Measurements from ENCODE around the gene UPK1B. TPM values are rescaled to one million over a fixed set of nuclear protein-coding genes. Genes with fewer than 3 reads are reported as not detected.

UPK1B gene
- total and polyA plus RNA-seq, 8 donors = 0.46 to 61.1 (median 2.3) TPM; not detected in 4

DNA sequence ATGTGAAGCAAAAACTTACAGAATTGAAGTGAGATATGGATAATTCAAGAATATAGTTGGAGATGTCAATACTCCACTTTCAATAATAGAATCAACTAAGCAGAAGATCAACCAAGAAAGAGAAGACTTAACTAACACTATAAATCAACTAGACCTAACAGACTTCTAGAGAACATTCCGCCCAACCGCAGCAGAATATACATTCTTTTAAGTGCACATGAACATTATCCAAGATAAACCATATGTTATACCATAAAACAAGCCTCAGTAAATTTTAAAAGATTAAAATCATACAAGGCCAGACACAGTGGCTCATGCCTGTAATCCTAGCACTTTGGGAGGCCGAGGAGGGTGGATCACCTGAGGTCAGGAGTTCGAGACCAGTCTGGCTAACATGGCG is 32.9 kb upstream of the UPK1B start:
- TF ChIP-seq EP300 (IDR thresholded peaks at IDR 0.05) (no peak), POLR2A (IDR thresholded peaks at IDR 0.05) (no peak), POLR2AphosphoS5 (IDR thresholded peaks at IDR 0.05) (no peak)
- TF ChIP-seq, protein P1, sequence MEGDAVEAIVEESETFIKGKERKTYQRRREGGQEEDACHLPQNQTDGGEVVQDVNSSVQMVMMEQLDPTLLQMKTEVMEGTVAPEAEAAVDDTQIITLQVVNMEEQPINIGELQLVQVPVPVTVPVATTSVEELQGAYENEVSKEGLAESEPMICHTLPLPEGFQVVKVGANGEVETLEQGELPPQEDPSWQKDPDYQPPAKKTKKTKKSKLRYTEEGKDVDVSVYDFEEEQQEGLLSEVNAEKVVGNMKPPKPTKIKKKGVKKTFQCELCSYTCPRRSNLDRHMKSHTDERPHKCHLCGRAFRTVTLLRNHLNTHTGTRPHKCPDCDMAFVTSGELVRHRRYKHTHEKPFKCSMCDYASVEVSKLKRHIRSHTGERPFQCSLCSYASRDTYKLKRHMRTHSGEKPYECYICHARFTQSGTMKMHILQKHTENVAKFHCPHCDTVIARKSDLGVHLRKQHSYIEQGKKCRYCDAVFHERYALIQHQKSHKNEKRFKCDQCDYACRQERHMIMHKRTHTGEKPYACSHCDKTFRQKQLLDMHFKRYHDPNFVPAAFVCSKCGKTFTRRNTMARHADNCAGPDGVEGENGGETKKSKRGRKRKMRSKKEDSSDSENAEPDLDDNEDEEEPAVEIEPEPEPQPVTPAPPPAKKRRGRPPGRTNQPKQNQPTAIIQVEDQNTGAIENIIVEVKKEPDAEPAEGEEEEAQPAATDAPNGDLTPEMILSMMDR (IDR thresholded peaks at IDR 0.05) = no peak
- Histone ChIP-seq H3K4me3 (no peak overlapping the region), H3K4me1 (no peaks in the 10 kb centered on the region), H3K36me3 (no peaks in the 10 kb centered on the region), H3K27ac (no peak overlapping the region), H3K9me3 (no peaks in the 10 kb centered on the region), H3K27me3 (no peaks in the 10 kb centered on the region)
- intact Hi-C loops (cut with DNase I; ENCODE audit: low total_unique reads) = no loop called here
- DNase-seq = no peak
- 79 to 94% (median 91%) methylated on average over 5 of the region's 5 CpGs for WGBS, 5 donors

DNA sequence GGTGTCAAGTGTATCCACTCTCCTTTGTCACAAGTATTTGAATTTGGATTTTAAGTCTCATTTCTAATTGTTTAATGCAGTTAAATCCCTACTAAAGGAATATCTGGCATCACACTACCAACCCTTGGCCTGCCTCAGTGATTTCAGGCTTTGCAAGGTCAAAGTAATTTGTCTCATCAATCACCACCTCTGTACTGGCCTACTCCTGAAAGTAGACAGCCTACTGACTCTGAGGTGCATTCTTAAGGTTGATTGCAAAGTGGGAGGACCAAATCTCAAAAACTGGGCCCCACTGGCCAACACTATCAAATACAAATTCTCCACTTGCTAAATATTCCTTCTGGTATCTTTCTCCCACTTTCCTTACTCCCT is 28.3 kb upstream of the UPK1B start:
- no peak for DNase-seq
- H3K9me3 ChIP-seq = no peaks in the 10 kb centered on the region
- intact Hi-C loops (cut with DNase I; ENCODE audit: low total_unique reads) = no loop called here
- no peaks in the 10 kb centered on the region for H3K4me1 ChIP-seq
- TF ChIP-seq, protein P1 (IDR thresholded peaks at IDR 0.05) = no peak
- TF ChIP-seq POLR2A (IDR thresholded peaks at IDR 0.05) = no peak
- H3K36me3 ChIP-seq = no peaks in the 10 kb centered on the region
- no peaks in the 10 kb centered on the region for H3K27me3 ChIP-seq
- H3K27ac ChIP-seq = no peak overlapping the region
- no peak overlapping the region for H3K4me3 ChIP-seq

DNA sequence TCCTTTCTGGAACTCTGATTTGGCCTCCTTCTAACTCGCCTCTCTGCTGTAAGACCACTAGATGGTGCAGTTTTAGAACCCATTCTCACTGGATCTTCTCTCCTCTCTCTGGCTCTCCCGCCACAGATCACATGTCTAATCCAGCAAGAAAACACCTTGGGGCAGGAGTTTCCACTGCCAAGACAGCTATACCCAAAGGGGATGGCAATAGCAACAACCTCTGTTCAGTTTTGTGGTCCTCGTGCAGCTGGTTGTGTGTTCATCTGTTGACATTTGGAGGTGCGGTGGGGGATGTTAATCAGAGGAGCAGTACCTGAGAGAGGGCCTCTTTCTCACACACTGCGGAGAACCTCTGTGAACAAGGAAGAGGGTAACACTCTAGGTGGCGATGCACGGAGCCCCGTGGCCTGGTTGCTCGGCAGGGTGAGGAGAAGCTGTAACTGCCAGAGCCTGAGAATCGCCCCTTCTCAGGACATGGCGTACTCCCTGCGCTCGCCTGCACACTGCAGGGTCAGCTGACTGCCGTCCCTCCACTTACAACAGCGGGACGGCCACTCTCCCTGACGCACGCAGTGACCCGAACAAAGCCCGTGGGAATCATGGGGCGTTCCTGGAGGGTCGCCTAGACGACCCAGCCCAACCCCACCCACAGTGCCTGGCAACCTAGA is 27.8 kb upstream of the UPK1B start, which contains the start of gene TEX55:
TEX55 (plus strand) TSS at position 666 of the 668 bp plus-strand sequence. CDS start 25 bp downstream, outside the sequence.
- DNase-seq = peak in 1 of 2 donors; percentile 73
- 73 to 79% (median 76%) methylated on average over 18 to 23 of the region's 23 CpGs for WGBS, 5 donors
- no peak for TF ChIP-seq EP300 (IDR thresholded peaks at IDR 0.05)
- TF ChIP-seq, protein P1 (IDR thresholded peaks at IDR 0.05) = peak in 4 of 7 experiments; percentile 33 to 57 (median 48)
- TF ChIP-seq POLR2AphosphoS5 (IDR thresholded peaks at IDR 0.05) = peak in 1 of 3 donors; percentile 55
- TF ChIP-seq POLR2A (IDR thresholded peaks at IDR 0.05) = no peak
- H3K27me3 ChIP-seq = no peaks in the 10 kb centered on the region
- no peaks in the 10 kb centered on the region for H3K4me1 ChIP-seq
- intact Hi-C loops (cut with DNase I; ENCODE audit: low total_unique reads) = no loop called here
- no peaks in the 10 kb centered on the region for H3K36me3 ChIP-seq
- H3K9me3 ChIP-seq = no peaks in the 10 kb centered on the region
- no peak within 1 kb of the TSS for H3K4me3 ChIP-seq
- H3K27ac ChIP-seq = no peak within 1 kb of the TSS

DNA sequence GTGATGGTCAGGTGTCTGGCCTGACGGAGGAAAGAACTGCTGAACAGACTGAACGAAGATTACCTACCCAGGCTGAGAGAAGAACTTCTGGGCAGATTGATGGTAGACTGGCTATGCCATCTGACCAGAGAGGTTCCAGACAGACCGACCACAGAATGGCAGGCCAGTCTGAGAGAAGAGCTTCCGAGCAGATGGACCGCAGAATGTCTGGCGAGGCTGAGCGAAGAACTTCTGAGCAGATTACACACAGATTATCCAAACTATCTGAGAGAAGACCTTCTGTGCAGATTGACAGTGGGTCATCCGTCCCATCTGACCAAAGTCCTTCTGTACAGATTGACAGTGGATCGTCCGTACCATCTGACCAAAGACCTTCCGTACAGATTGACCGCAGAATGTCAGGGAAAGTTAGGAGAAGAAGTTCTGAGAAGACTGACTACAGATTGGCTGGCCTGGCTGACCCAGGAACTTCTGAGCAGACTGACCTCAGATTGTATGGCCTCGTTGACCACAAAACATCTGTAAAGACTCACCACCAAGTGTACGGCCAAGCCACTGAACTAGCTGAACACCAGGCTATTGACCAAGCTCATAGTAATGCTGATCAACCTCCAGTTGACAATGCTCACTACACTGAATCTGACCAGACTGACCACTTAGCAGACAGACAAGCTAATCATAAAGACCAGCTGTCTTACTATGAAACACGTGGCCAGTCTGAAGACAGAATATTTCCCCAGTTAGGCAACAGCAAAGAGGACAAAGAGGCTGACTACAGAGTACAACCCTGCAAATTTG is 26.6 kb upstream of the UPK1B start:
- no peak overlapping the region for H3K27ac ChIP-seq
- no peak for DNase-seq
- 85 to 93% (median 90%) methylated on average over 14 to 15 of the region's 15 CpGs for WGBS, 5 donors
- TF ChIP-seq, protein P1 (IDR thresholded peaks at IDR 0.05) = no peak
- TF ChIP-seq EP300 (IDR thresholded peaks at IDR 0.05) (no peak), POLR2AphosphoS5 (IDR thresholded peaks at IDR 0.05) (no peak), POLR2A (IDR thresholded peaks at IDR 0.05) (no peak)
- intact Hi-C loops (cut with DNase I; ENCODE audit: low total_unique reads) = no loop called here
- H3K4me3 ChIP-seq = no peak overlapping the region
- H3K27me3 ChIP-seq = no peaks in the 10 kb centered on the region
- H3K9me3 ChIP-seq = no peaks in the 10 kb centered on the region
- no peaks in the 10 kb centered on the region for H3K4me1 ChIP-seq
- no peaks in the 10 kb centered on the region for H3K36me3 ChIP-seq
